HG02870 (cell line): ENCODE results near the gene SLITRK2.

Source experiments
- ATAC-seq: cut with Tn5 transposase; IDR thresholded peaks from one replicate; pipeline ENCODE4 v1.9.1; 2021; ENCODE audit warnings: mild to moderate bottlenecking, moderate library complexity; ENCODE audit not compliant: unreplicated experiment

SLITRK2 gene

GRCh38 chrX:145848857-145849256 lies 31.2 kb downstream of the SLITRK2 start:
- no peak for ATAC-seq

- ATAC-seq = no peak
Measured at GRCh38 chrX:145853181-145853580, 35.6 kb downstream of the SLITRK2 start.

- ATAC-seq = no peak
Measured at GRCh38 chrX:145856181-145856580, 38.6 kb downstream of the SLITRK2 start.

- ATAC-seq = no peak
Measured at GRCh38 chrX:145861818-145862217, 44.2 kb downstream of the SLITRK2 start.

GRCh38 chrX:145865082-145865481 lies 47.5 kb downstream of the SLITRK2 start:
- no peak for ATAC-seq
